IMR-90 (cell line): ENCODE measurements around the gene ADRA1B. TPM values are rescaled to one million over a fixed set of nuclear protein-coding genes. Genes with fewer than 3 reads are reported as not detected.

ENCODE experiments used
- ATAC-seq: fragments of 200-7000 bp; cut with Tn5 transposase; 2 replicates; pipeline ENCODE4 v1.9.1; 2020; ENCODE audit warnings: low read depth, mild to moderate bottlenecking, moderate library complexity
- BruUV-seq: library from RNA; stranded (reverse); fragments of 400-500 nt; replicated peaks from 2 replicates; lab custom pipeline; 2021; lab: Mats Ljungman, UMichigan
- CTCF ChIA-PET: fragments of 300-600 bp; formaldehyde crosslinking; extraction: SDS; loops from one replicate; lab custom pipeline; 2021; ENCODE audit warnings: antibody characterized with exemption; lab: Yijun Ruan, JAX
- POLR2A ChIA-PET: fragments of 300-600 bp; sonication (Branson Sonifier 250); formaldehyde crosslinking; loops from one replicate; lab custom pipeline; 2022; ENCODE audit warnings: antibody characterized with exemption; ENCODE audit not compliant: unreplicated experiment; lab: Charles Lee
- DNase-seq: peaks from one replicate; pipeline ENCODE4 v3.0.0; 2013
- H2AFZ ChIP-seq: replicated peaks from 2 replicates; pipeline ENCODE3; 2013; ENCODE audit warnings: low read length, mild to moderate bottlenecking; ENCODE audit not compliant: poor library complexity
- H2AK5ac ChIP-seq: 2 replicates; pipeline ENCODE4 v1.6.1; 2013; ENCODE audit warnings: low read depth, low read length, inconsistent platforms
- H2AK9ac ChIP-seq: replicated peaks from 2 replicates; pipeline ENCODE3; 2013; ENCODE audit warnings: mild to moderate bottlenecking, low read depth, low read length, moderate library complexity; ENCODE audit not compliant: poor library complexity
- H2BK120ac ChIP-seq: 2 replicates; pipeline ENCODE4 v1.6.1; 2013; ENCODE audit warnings: low read depth, low read length, inconsistent platforms
- H2BK15ac ChIP-seq: 3 replicates; pipeline ENCODE4 v1.6.1; 2013; ENCODE audit warnings: low read depth, low read length, inconsistent platforms
- H2BK20ac ChIP-seq: 2 replicates; pipeline ENCODE4 v1.6.1; 2013; ENCODE audit warnings: low read depth, mild to moderate bottlenecking, inconsistent platforms, low read length, moderate library complexity
- H2BK5ac ChIP-seq: 2 replicates; pipeline ENCODE4 v1.6.1; 2013; ENCODE audit warnings: mild to moderate bottlenecking, low read depth, low read length, inconsistent platforms; ENCODE audit not compliant: poor library complexity, severe bottlenecking
- H3K14ac ChIP-seq: replicated peaks from 2 replicates; pipeline ENCODE4 v1.6.1; 2013; ENCODE audit warnings: low read depth, low read length, inconsistent platforms
- H3K18ac ChIP-seq: 2 replicates; pipeline ENCODE4 v1.6.1; 2013; ENCODE audit warnings: low read depth, low read length, control low read depth
- H3K23ac ChIP-seq: 2 replicates; pipeline ENCODE4 v1.6.1; 2013; ENCODE audit warnings: low read depth, low read length, inconsistent platforms
- H3K27ac ChIP-seq: 2 replicates; pipeline ENCODE4 v1.5.1; 2013; ENCODE audit warnings: mild to moderate bottlenecking, control low read depth, low read length; ENCODE audit not compliant: insufficient read depth
- H3K27me3 ChIP-seq: 2 replicates; pipeline ENCODE4 v1.6.1; 2013; ENCODE audit warnings: low read length; ENCODE audit not compliant: control insufficient read depth, insufficient read depth
- H3K36me3 ChIP-seq: 2 replicates; pipeline ENCODE4 v1.6.1; 2013; ENCODE audit warnings: low read length, mixed read lengths; ENCODE audit not compliant: control insufficient read depth, insufficient read depth
- H3K4ac ChIP-seq: 2 replicates; pipeline ENCODE4 v1.6.1; 2013; ENCODE audit warnings: low read depth, low read length, inconsistent platforms
- H3K4me1 ChIP-seq: 2 replicates; pipeline ENCODE4 v1.6.1; 2013; ENCODE audit warnings: low read length, mixed read lengths; ENCODE audit not compliant: control insufficient read depth, insufficient read depth
- H3K4me2 ChIP-seq: 2 replicates; pipeline ENCODE4 v1.6.1; 2013; ENCODE audit warnings: low read depth, mild to moderate bottlenecking, control low read depth, low read length, moderate library complexity
- H3K4me3 ChIP-seq: 2 replicates; pipeline ENCODE4 v1.5.1; 2013; ENCODE audit warnings: low read depth, mild to moderate bottlenecking, control low read depth, low read length, moderate library complexity; ENCODE audit not compliant: insufficient read depth
- H3K56ac ChIP-seq: 2 replicates; pipeline ENCODE4 v1.6.1; 2013; ENCODE audit warnings: low read length, inconsistent platforms; ENCODE audit not compliant: insufficient read depth; ENCODE audit errors: extremely low read depth
- H3K79me1 ChIP-seq, 2 experiments: 2 replicates each; pipeline ENCODE4 v1.6.1; 2013; ENCODE audit warnings: low read length in 2 of 2, inconsistent platforms in 1 of 2, low read depth in 1 of 2
- H3K9ac ChIP-seq: 2 replicates; pipeline ENCODE4 v1.6.1; 2013; ENCODE audit warnings: low read depth, low read length, control low read depth
- H3K9me1 ChIP-seq: 2 replicates; pipeline ENCODE4 v1.6.1; 2013; ENCODE audit warnings: low read length, inconsistent platforms; ENCODE audit not compliant: insufficient read depth
- H3K9me3 ChIP-seq: 2 replicates; pipeline ENCODE4 v1.6.1; 2013; ENCODE audit warnings: low read length; ENCODE audit not compliant: control insufficient read depth, insufficient read depth
- H4K20me1 ChIP-seq: 2 replicates; pipeline ENCODE4 v1.6.1; 2013; ENCODE audit warnings: low read length, inconsistent platforms; ENCODE audit not compliant: insufficient read depth
- H4K5ac ChIP-seq: 2 replicates; pipeline ENCODE4 v1.6.1; 2013; ENCODE audit warnings: mild to moderate bottlenecking, low read depth, low read length, control low read depth
- H4K8ac ChIP-seq, 2 experiments: 2 replicates each; pipeline ENCODE4 v1.6.1; 2013; ENCODE audit warnings: low read depth in 2 of 2, low read length in 2 of 2, control low read depth in 1 of 2, inconsistent platforms in 1 of 2
- H4K91ac ChIP-seq: 2 replicates; pipeline ENCODE4 v1.6.1; 2013; ENCODE audit warnings: low read depth, low read length, inconsistent platforms; ENCODE audit not compliant: insufficient read depth
- BHLHE40 ChIP-seq: fragments of 150-350 bp; IDR thresholded peaks from 2 replicates; pipeline ENCODE4 v1.6.1; 2016; ENCODE audit warnings: mild to moderate bottlenecking, low read depth, low read length
- CEBPB ChIP-seq: IDR thresholded peaks from 2 replicates; pipeline ENCODE4 v1.6.1; 2012; ENCODE audit warnings: low read depth, low read length, improper control_type of control experiment
- CHD1 ChIP-seq: IDR thresholded peaks from 2 replicates; pipeline ENCODE4 v1.6.1; 2012; ENCODE audit warnings: low read depth, low read length, improper control_type of control experiment
- ELK1 ChIP-seq: fragments of 150-350 bp; IDR thresholded peaks from 2 replicates; pipeline ENCODE4 v1.6.1; 2016; ENCODE audit warnings: low read depth, mild to moderate bottlenecking, low read length, moderate library complexity, borderline replicate concordance
- FOS ChIP-seq: fragments of 150-350 bp; IDR thresholded peaks from 2 replicates; pipeline ENCODE4 v1.6.1; 2016; ENCODE audit warnings: low read depth, low read length
- MAFK ChIP-seq: IDR thresholded peaks from 2 replicates; pipeline ENCODE4 v1.6.1; 2012; ENCODE audit warnings: low read depth, low read length, improper control_type of control experiment
- MAZ ChIP-seq: IDR thresholded peaks from 2 replicates; pipeline ENCODE4 v1.6.1; 2012; ENCODE audit warnings: low read depth, mild to moderate bottlenecking, low read length, improper control_type of control experiment, moderate library complexity, borderline replicate concordance
- MXI1 ChIP-seq: IDR thresholded peaks from 2 replicates; pipeline ENCODE4 v1.6.1; 2012; ENCODE audit warnings: low read depth, mild to moderate bottlenecking, low read length, moderate library complexity, borderline replicate concordance
- NFE2L2 ChIP-seq: fragments of 150-350 bp; IDR thresholded peaks from 2 replicates; pipeline ENCODE4 v1.6.1; 2016; ENCODE audit warnings: low read depth, mild to moderate bottlenecking, low read length
- POLR2A ChIP-seq: IDR thresholded peaks from 2 replicates; pipeline ENCODE4 v1.6.1; 2012; ENCODE audit warnings: mild to moderate bottlenecking, low read depth, low read length
- RAD21 ChIP-seq: IDR thresholded peaks from 2 replicates; pipeline ENCODE4 v1.6.1; 2012; ENCODE audit warnings: low read length, improper control_type of control experiment
- RCOR1 ChIP-seq: IDR thresholded peaks from 2 replicates; pipeline ENCODE4 v1.6.1; 2012; ENCODE audit warnings: mild to moderate bottlenecking, low read length, improper control_type of control experiment; ENCODE audit not compliant: insufficient replicate concordance
- RFX5 ChIP-seq: IDR thresholded peaks from 2 replicates; pipeline ENCODE4 v1.8.0; 2012; ENCODE audit warnings: low read depth, mild to moderate bottlenecking, low read length, moderate library complexity
- SMC3 ChIP-seq: fragments of 150-350 bp; IDR thresholded peaks from 2 replicates; pipeline ENCODE4 v1.6.1; 2016; ENCODE audit warnings: low read depth, mild to moderate bottlenecking, antibody characterized with exemption, low read length, moderate library complexity
- USF2 ChIP-seq: fragments of 150-350 bp; IDR thresholded peaks from 2 replicates; pipeline ENCODE4 v1.6.1; 2017; ENCODE audit warnings: mild to moderate bottlenecking, antibody characterized with exemption, low read length, low read depth
- WGBS, 2 experiments: methylation state at CpG; one replicate each; pipeline versions ENCODE4 v1.1.5 to v1.1.7; 2013; ENCODE audit warnings: missing lambda C conversion rate in 2 of 2; ENCODE audit not compliant: insufficient read length in 1 of 2; ENCODE audit errors: extremely low coverage in 2 of 2; 5-methylcytosine and 5-hydroxymethylcytosine counted together
- dilution Hi-C: fragments of 300-500 bp; cut with HindIII; formaldehyde crosslinking; loops from one replicate; pipeline ENCODE4 v1.14.3; 2018; ENCODE audit warnings: low sequenced_read_pairs; ENCODE audit not compliant: unreplicated experiment
- in situ Hi-C: fragments of 300-500 bp; cut with MboI; formaldehyde crosslinking; loops from 3 replicates; pipeline ENCODE4 v1.14.3; 2019; ENCODE audit warnings: low sequenced_read_pairs, inconsistent platforms, mixed read lengths
- intact Hi-C: fragments of 100-400 bp; cut with micrococcal nuclease; formaldehyde crosslinking; loops from 2 replicates; pipeline ENCODE4 v1.10.0; 2022
- polyA plus RNA-seq, 3 experiments: library from polyadenylated mRNA; depleted of rRNA; stranded (reverse); fragments of >200 nt; gene quantifications; 2 replicates each; pipeline ENCODE4 v1.2.3, GENCODE V29; 2012; ENCODE audit warnings: low replicate concordance in 1 of 3
- total RNA-seq: library from RNA; depleted of rRNA; stranded (reverse); fragments of >200 nt; gene quantifications from 2 replicates; pipeline ENCODE4 v1.2.3, GENCODE V29; 2012
- TF ChIP-seq, protein P1 (sequence below): conservative IDR thresholded peaks from 2 replicates; pipeline ENCODE4 v1.5.1; 2012; ENCODE audit warnings: mild to moderate bottlenecking, low read depth, low read length, improper control_type of control experiment

ADRA1B gene
- total and polyA plus RNA-seq, 2 of the 4 experiments (the other 2 are of a cell fraction), result 0.18 to 1.5 TPM

DNA sequence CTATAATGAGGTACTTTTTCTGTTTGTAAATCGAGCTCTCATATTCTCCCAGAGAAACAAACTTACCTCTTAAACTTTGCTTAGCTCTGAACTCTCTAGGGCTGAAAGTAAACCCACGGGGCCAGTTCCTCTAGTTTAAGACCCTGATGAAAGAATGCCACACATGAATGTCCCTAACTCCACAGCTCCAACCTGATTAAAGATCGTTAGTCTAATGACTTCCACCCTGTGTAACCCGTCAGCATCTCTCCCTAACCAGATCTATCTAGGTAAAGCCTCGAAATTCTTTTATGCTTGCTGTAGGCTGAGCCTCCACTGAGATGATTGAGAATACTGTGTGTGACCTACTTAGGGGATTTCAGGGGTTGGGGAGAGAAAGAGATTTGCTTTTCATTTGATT lies 27.0 kb downstream of the ADRA1B start:
- Histone ChIP-seq H4K20me1 (no peaks in the 10 kb centered on the region), H3K36me3 (no peaks in the 10 kb centered on the region), H4K5ac (no peak overlapping the region), H3K4me2 (no peak overlapping the region), H3K79me1 (no peaks in the 10 kb centered on the region), H3K18ac (no peak overlapping the region), H2AK5ac (no peak overlapping the region), H2BK20ac (no peak overlapping the region), H3K9ac (no peak overlapping the region), H3K14ac (no peak overlapping the region), H3K4me3 (no peak overlapping the region), H2BK15ac (no peak overlapping the region), H3K9me1 (no peaks in the 10 kb centered on the region), H3K56ac (no peak overlapping the region), H4K91ac (no peak overlapping the region), H3K23ac (no peak overlapping the region), H2BK120ac (no peak overlapping the region), H3K4me1 (peaks cover 2% of the 10 kb centered on the region; the same call in 1 of the 2 replicates), H3K27me3 (no peaks in the 10 kb centered on the region; the same call in 1 of the 2 replicates), H3K9me3 (no peaks in the 10 kb centered on the region), H3K4ac (no peak overlapping the region), H4K8ac (no peak overlapping the region), H3K27ac (no peak overlapping the region), H2AK9ac (no peak overlapping the region), H2AFZ (no peak overlapping the region), H2BK5ac (no peak overlapping the region)
- no peak for TF ChIP-seq FOS
- no peak for TF ChIP-seq MAFK
- no peak for TF ChIP-seq SMC3
- TF ChIP-seq CHD1, result no peak
- no peak for TF ChIP-seq CEBPB
- TF ChIP-seq ELK1, result no peak
- TF ChIP-seq, protein P1, sequence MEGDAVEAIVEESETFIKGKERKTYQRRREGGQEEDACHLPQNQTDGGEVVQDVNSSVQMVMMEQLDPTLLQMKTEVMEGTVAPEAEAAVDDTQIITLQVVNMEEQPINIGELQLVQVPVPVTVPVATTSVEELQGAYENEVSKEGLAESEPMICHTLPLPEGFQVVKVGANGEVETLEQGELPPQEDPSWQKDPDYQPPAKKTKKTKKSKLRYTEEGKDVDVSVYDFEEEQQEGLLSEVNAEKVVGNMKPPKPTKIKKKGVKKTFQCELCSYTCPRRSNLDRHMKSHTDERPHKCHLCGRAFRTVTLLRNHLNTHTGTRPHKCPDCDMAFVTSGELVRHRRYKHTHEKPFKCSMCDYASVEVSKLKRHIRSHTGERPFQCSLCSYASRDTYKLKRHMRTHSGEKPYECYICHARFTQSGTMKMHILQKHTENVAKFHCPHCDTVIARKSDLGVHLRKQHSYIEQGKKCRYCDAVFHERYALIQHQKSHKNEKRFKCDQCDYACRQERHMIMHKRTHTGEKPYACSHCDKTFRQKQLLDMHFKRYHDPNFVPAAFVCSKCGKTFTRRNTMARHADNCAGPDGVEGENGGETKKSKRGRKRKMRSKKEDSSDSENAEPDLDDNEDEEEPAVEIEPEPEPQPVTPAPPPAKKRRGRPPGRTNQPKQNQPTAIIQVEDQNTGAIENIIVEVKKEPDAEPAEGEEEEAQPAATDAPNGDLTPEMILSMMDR, result no peak
- TF ChIP-seq POLR2A, result no peak
- no peak for TF ChIP-seq MXI1
- TF ChIP-seq USF2, result no peak
- no peak for TF ChIP-seq MAZ
- TF ChIP-seq NFE2L2, result no peak
- TF ChIP-seq RAD21, result no peak
- no peak for TF ChIP-seq RFX5
- no peak for TF ChIP-seq BHLHE40
- no peak for TF ChIP-seq RCOR1
- CTCF ChIA-PET, result no interaction called here
- intact Hi-C loops, result no loop called here
- POLR2A ChIA-PET, result no interaction called here
- DNase-seq (no peak), ATAC-seq (no peak)
- in situ Hi-C loops, result no loop called here
- no TSS peak for BruUV-seq
- dilution Hi-C loops, result no loop called here
- WGBS, 2 experiments, result no CpG with 5 or more reads among the region's 5 CpGs
